Trophoblast cell (in vitro differentiated cells and primary cell): ENCODE data around the gene USF1.
"Not testable (repeated sequence)": the region's sequence is repeated elsewhere in the genome, so short reads cannot be mapped to it uniquely, and the experiment has no call there.

Source experiments
- DNase-seq, 2 donors: peaks; one replicate each; pipeline ENCODE4 v3.0.0-alpha.2; 2016
- H2AFZ ChIP-seq: 2 replicates; pipeline ENCODE4 v1.6.1; 2013; ENCODE audit warnings: low read length, moderate library complexity, mild to moderate bottlenecking; ENCODE audit not compliant: insufficient read depth, poor library complexity
- H2AK5ac ChIP-seq: 2 replicates; pipeline ENCODE4 v1.6.1; 2013; ENCODE audit warnings: mild to moderate bottlenecking, low read length
- H2BK120ac ChIP-seq: 2 replicates; pipeline ENCODE4 v1.6.1; 2013; ENCODE audit warnings: low read length, mild to moderate bottlenecking, moderate library complexity; ENCODE audit not compliant: insufficient read depth, poor library complexity
- H2BK12ac ChIP-seq: 2 replicates; pipeline ENCODE4 v1.6.1; 2013; ENCODE audit warnings: mild to moderate bottlenecking, low read length, moderate library complexity
- H2BK5ac ChIP-seq: 2 replicates; pipeline ENCODE4 v1.6.1; 2013; ENCODE audit warnings: low read length, low read depth, moderate library complexity, mild to moderate bottlenecking; ENCODE audit not compliant: poor library complexity
- H3K14ac ChIP-seq: 2 replicates; pipeline ENCODE4 v1.6.1; 2013; ENCODE audit warnings: mild to moderate bottlenecking, low read length
- H3K18ac ChIP-seq: 2 replicates; pipeline ENCODE4 v1.6.1; 2013; ENCODE audit warnings: mild to moderate bottlenecking, low read length
- H3K23ac ChIP-seq: 2 replicates; pipeline ENCODE4 v1.6.1; 2013; ENCODE audit warnings: low read length
- H3K27ac ChIP-seq: 2 replicates; pipeline ENCODE4 v1.5.1; 2013; ENCODE audit warnings: low read depth, mild to moderate bottlenecking, inconsistent platforms, low read length, moderate library complexity
- H3K27me3 ChIP-seq: 2 replicates; pipeline ENCODE4 v1.6.1; 2013; ENCODE audit warnings: inconsistent platforms, mild to moderate bottlenecking, low read length, moderate library complexity; ENCODE audit not compliant: insufficient read depth
- H3K36me3 ChIP-seq, 2 experiments: 1 replicate in 1 of 2; 2 replicates in 1 of 2; pipeline ENCODE4 v1.6.1; 2013; ENCODE audit warnings: low read length in 2 of 2, mild to moderate bottlenecking in 2 of 2, moderate library complexity in 1 of 2; ENCODE audit not compliant: insufficient read depth in 2 of 2, control insufficient read depth in 1 of 2
- H3K4ac ChIP-seq: 2 replicates; pipeline ENCODE4 v1.6.1; 2013; ENCODE audit warnings: low read depth, mild to moderate bottlenecking, low read length, moderate library complexity
- H3K4me1 ChIP-seq, 2 experiments: 1 replicate in 1 of 2; 2 replicates in 1 of 2; pipeline ENCODE4 v1.6.1; 2013; ENCODE audit warnings: low read length in 2 of 2, mild to moderate bottlenecking in 2 of 2, moderate library complexity in 1 of 2; ENCODE audit not compliant: insufficient read depth in 2 of 2, control insufficient read depth in 1 of 2
- H3K4me2 ChIP-seq: 2 replicates; pipeline ENCODE4 v1.6.1; 2013; ENCODE audit warnings: inconsistent platforms, mild to moderate bottlenecking, low read length, moderate library complexity
- H3K4me3 ChIP-seq: 2 replicates; pipeline ENCODE4 v1.5.1; 2013; ENCODE audit warnings: mild to moderate bottlenecking, low read depth, low read length, inconsistent platforms
- H3K79me1 ChIP-seq: one replicate; pipeline ENCODE4 v1.6.1; 2013; ENCODE audit warnings: low read length
- H3K79me2 ChIP-seq: 2 replicates; pipeline ENCODE4 v1.6.1; 2013; ENCODE audit warnings: low read length, mild to moderate bottlenecking; ENCODE audit not compliant: control insufficient read depth, insufficient read depth, poor library complexity
- H3K9ac ChIP-seq: 2 replicates; pipeline ENCODE4 v1.6.1; 2013; ENCODE audit warnings: mild to moderate bottlenecking, low read length
- H3K9me3 ChIP-seq: 2 replicates; pipeline ENCODE4 v1.6.1; 2013; ENCODE audit warnings: low read depth, mild to moderate bottlenecking, control low read depth, inconsistent platforms, low read length; ENCODE audit not compliant: insufficient read depth
- H4K12ac ChIP-seq: 2 replicates; pipeline ENCODE4 v1.6.1; 2013; ENCODE audit warnings: low read depth, mild to moderate bottlenecking, low read length, moderate library complexity
- H4K8ac ChIP-seq: 2 replicates; pipeline ENCODE4 v1.6.1; 2013; ENCODE audit warnings: low read depth, mild to moderate bottlenecking, low read length, moderate library complexity
- H4K91ac ChIP-seq: one replicate; pipeline ENCODE4 v1.6.1; 2013; ENCODE audit warnings: low read depth, mild to moderate bottlenecking, low read length, moderate library complexity
- WGBS: extraction: QIAGEN DNeasy Blood & Tissue Kit; methylation state at CpG from one replicate; pipeline ENCODE4 v1.1.7; 2013; ENCODE audit warnings: missing lambda C conversion rate; ENCODE audit not compliant: insufficient read length, insufficient coverage; ENCODE audit errors: extremely low coverage; 5-methylcytosine and 5-hydroxymethylcytosine counted together

Gene USF1

DNA sequence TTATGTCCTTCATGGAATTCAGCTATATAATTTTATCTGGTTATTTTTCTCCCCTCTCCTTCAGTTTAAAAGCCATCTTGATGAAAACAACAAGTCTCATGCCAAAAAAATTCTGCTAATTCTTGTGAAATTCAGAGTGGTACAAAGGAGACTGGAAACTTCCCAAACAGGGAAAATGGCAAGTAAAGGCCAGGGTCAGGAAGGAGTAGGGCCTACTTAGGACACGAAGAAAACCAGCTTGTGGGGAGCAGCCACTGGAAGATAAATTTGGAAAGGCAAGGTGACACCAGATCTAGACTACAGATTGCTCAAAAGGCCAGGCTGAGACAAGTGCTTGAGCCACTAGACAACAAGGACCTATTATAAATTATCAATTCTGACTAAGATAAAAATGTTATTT is 13.4 kb downstream of the USF1 start:
- no peak overlapping the region for H3K18ac ChIP-seq
- no peak overlapping the region for H4K8ac ChIP-seq
- no peak overlapping the region for H2AK5ac ChIP-seq
- H3K4me3 ChIP-seq, result no peak overlapping the region
- no peak overlapping the region for H3K23ac ChIP-seq
- H3K4me1 ChIP-seq, result peaks cover 0 to 14% of the 10 kb centered on the region in 2 experiments
- H3K4me2 ChIP-seq, result no peak overlapping the region
- no peak overlapping the region for H2AFZ ChIP-seq
- H3K14ac ChIP-seq, result no peak overlapping the region
- no peak overlapping the region for H3K4ac ChIP-seq
- H2BK120ac ChIP-seq, result no peak overlapping the region
- no peak overlapping the region for H3K9ac ChIP-seq
- WGBS, result no CpG with 5 or more reads among the region's 1 CpG
- H3K36me3 ChIP-seq, result peaks cover 0 to 2% of the 10 kb centered on the region in 2 experiments
- no peak overlapping the region for H2BK5ac ChIP-seq
- H4K91ac ChIP-seq, result no peak overlapping the region
- no peak overlapping the region for H4K12ac ChIP-seq
- peaks cover 4% of the 10 kb centered on the region for H3K9me3 ChIP-seq
- no peak overlapping the region for H2BK12ac ChIP-seq
- H3K79me1 ChIP-seq, result no peaks in the 10 kb centered on the region
- no peaks in the 10 kb centered on the region for H3K79me2 ChIP-seq
- peak; percentile 15 to 64 for DNase-seq
- H3K27ac ChIP-seq, result no peak overlapping the region
- H3K27me3 ChIP-seq, result no peaks in the 10 kb centered on the region

GRCh38 chr1:161031874-161032273 is 13.9 kb downstream of the USF1 start:
- H4K12ac ChIP-seq, result no peak overlapping the region
- H4K8ac ChIP-seq, result no peak overlapping the region
- no peak overlapping the region for H4K91ac ChIP-seq
- DNase-seq, result no peak
- H2BK12ac ChIP-seq, result no peak overlapping the region
- H2BK120ac ChIP-seq, result no peak overlapping the region
- no peak overlapping the region for H3K14ac ChIP-seq
- no peak overlapping the region for H2AFZ ChIP-seq
- no peaks in the 10 kb centered on the region for H3K79me2 ChIP-seq
- H3K36me3 ChIP-seq, result peaks cover 0 to 2% of the 10 kb centered on the region in 2 experiments
- no peak overlapping the region for H3K9ac ChIP-seq
- WGBS, result no CpG with 5 or more reads among the region's 2 CpGs
- H2AK5ac ChIP-seq, result no peak overlapping the region
- no peak overlapping the region for H2BK5ac ChIP-seq
- H3K18ac ChIP-seq, result no peak overlapping the region
- H3K27me3 ChIP-seq, result no peaks in the 10 kb centered on the region
- no peak overlapping the region for H3K23ac ChIP-seq
- H3K4me2 ChIP-seq, result no peak overlapping the region
- H3K4me1 ChIP-seq, result peaks cover 0 to 10% of the 10 kb centered on the region in 2 experiments
- H3K9me3 ChIP-seq, result peaks cover 4% of the 10 kb centered on the region
- H3K79me1 ChIP-seq, result no peaks in the 10 kb centered on the region
- H3K27ac ChIP-seq, result no peak overlapping the region
- no peak overlapping the region for H3K4me3 ChIP-seq
- no peak overlapping the region for H3K4ac ChIP-seq

DNA sequence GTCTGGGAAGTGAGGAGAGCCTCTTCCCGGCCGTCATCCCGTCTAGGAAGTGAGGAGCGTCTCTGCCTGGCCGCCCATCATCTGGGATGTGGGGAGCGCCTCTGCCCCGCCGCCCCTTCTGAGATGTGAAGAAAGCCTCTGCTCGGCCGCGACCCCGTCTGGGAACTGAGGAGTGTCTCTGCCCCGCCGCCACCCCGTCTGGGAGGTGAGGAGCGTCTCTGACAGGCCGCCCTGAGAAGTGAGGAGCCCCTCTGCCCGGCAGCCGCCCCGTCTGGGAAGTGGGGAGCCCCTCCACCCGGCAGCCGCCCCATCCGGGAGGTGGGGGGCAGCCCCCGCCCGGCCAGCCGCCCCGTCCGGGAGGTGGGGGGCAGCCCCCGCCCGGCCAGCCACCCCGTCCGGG is 16.3 kb downstream of the USF1 start:
- not testable (repeated sequence) for H3K4me2 ChIP-seq, H3K27me3 ChIP-seq
- WGBS, result no CpG with 5 or more reads among the region's 32 CpGs

DNA sequence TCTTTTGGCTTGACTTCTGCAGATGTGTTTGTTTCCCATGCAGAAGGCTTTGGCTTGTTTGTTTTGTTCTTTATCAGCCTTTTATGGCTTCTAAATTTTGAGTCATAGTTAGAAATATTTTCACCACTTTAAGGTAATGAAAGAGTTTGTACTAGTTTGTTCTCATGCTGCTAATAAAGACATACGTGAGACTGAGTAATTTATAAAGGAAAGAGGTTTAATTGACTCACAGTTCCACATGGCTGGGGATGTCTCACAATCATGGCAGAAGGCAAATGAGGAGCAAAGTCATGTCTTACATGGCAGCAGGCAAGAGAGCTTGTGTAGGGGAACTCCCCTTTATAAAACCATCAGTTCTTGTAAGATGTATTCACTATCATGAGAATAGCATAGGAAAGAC is 18.8 kb downstream of the USF1 start:
- no CpG with 5 or more reads among the region's 1 CpG for WGBS
- not testable (repeated sequence) for H4K8ac ChIP-seq, DNase-seq, H3K79me2 ChIP-seq, H2AK5ac ChIP-seq, H3K27me3 ChIP-seq, H3K14ac ChIP-seq, H3K27ac ChIP-seq, H3K4me1 ChIP-seq, H3K4me2 ChIP-seq, H4K91ac ChIP-seq, H2BK5ac ChIP-seq, H2BK12ac ChIP-seq, H3K18ac ChIP-seq, H2BK120ac ChIP-seq, H3K4ac ChIP-seq, H3K23ac ChIP-seq, H3K4me3 ChIP-seq, H3K9me3 ChIP-seq, H4K12ac ChIP-seq, H3K36me3 ChIP-seq, H3K9ac ChIP-seq, H3K79me1 ChIP-seq, H2AFZ ChIP-seq

More for the DNA sequence above, 16.3 kb downstream of the USF1 start:
- not testable (repeated sequence) for DNase-seq, H3K9me3 ChIP-seq, H2BK5ac ChIP-seq, H3K4ac ChIP-seq, H3K18ac ChIP-seq, H3K14ac ChIP-seq, H2BK12ac ChIP-seq, H3K9ac ChIP-seq, H3K79me1 ChIP-seq, H3K36me3 ChIP-seq, H3K4me3 ChIP-seq, H2AFZ ChIP-seq, H3K79me2 ChIP-seq, H2BK120ac ChIP-seq, H2AK5ac ChIP-seq, H3K27ac ChIP-seq, H4K12ac ChIP-seq, H3K23ac ChIP-seq, H4K91ac ChIP-seq, H4K8ac ChIP-seq
- H3K4me1 ChIP-seq, result peaks cover 0 to 11% of the 10 kb centered on the region in 2 experiments
